KBM-7 (cell line): Measurements from ENCODE around the gene CYP1A2.

Experiments
- DNase-seq: peaks from one replicate; pipeline ENCODE4 v3.0.0-alpha.2; 2015
- in situ Hi-C: fragments of 300-500 bp; cut with MboI; formaldehyde crosslinking; loops from 2 replicates; pipeline ENCODE4 v1.14.3; 2020; ENCODE audit warnings: low sequenced_read_pairs, low pct_unique_long_range_greater_than_20kb, mixed read lengths

The CYP1A2 gene

DNA sequence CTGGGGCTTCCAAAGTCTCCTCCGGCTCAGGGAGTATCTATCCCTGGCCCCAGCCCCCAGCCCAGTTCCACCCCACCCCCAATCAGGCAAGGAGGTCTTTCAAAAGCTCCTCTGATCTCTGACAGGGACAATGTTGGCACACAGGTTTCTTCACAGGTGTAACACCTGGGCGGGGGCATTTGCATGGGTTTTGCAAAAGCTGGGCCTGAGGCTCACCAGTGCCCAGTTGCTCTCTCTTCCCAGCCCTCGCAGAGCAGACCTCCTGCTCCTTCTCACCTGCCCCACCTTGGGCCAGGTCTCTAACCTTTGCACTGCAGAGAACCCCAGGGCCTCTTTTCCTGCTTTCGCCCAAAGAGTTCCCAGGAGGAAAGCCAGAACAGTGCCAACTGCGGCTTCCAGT, 24.7 kb downstream of the CYP1A2 start:
- in situ Hi-C loops: no loop called here
- no peak for DNase-seq

DNA sequence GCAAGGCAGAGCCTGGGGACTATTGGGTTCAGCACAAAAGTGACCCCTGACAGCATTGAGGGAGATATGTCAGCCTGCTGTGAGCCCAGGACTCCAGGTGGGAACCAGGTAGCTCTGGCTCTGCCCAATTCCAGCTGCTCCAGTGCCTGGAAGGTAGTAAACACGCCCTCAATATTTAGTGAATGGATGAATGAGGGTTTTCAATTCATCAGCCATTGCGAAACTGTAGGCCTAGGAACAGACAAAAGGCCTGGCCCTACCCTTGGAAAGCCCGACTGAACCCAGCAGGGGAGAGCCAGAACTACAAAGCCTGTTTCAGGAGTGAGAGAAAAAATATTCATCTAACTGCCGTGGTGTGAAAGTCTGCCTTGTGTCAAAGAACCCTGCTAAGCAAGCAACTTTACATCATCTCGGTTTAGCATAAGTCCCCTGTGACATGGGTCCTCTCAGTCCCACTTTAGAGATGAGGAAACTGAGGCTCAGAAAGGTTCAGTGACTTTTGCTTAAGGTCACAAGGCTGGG, 25.1 kb downstream of the CYP1A2 start:
- DNase-seq: no peak
- in situ Hi-C loops: no loop called here

- no peak for DNase-seq
- in situ Hi-C loops: no loop called here
Observed at GRCh38 chr15:74775132-74775562, 26.5 kb downstream of the CYP1A2 start.

GRCh38 chr15:74775894-74776293, 27.2 kb downstream of the CYP1A2 start:
- DNase-seq: no peak

DNA sequence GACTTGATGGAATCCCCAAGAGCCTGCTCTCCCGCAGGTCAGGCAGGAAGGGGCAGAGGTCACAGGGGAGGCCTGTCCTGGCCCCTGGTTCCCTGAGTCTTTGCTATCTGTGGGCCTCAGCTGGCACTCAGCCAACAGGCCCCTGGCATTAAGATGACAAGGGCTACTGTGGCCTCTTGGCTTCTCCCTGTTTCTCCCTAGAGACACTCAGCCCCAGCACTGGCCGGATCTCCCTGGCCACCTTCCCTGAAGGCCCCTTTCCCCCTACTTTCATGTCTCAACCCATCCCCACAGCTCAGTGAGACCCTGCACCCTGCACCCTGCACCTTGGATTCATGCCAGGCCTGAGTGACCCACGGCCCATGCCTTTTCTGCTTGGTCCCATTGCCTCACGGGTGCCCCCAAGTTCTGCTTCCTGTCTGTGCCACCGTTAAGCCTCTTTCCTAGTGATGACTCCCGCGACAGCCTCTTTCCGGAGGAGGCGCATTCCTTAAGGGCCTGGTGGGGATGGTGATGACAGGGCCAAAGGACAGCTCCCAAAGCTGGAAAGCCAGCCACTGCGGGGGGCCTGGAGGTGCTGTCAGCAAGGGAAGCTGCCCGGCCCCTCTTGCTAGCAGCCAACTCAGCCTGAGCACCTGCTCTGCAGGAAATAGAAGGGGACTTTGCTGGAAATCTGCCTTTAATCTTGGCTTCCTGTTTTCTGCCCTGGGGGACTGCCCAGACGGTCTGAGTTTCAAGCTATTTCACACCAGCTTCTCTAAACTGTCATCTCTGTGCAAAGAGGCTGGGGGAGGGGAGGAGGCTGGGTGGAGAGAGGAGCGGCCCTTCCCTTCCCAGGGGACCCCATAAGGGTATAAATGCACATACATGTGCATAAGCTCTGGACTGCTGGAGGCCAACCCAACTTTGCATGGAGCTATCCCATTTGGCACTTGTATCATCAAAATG, 28.4 kb downstream of the CYP1A2 start:
- in situ Hi-C loops: no loop called here
- DNase-seq: peak; percentile 97

More at GRCh38 chr15:74775894-74776293, 27.2 kb downstream of the CYP1A2 start:
- in situ Hi-C loops: no loop called here

- peak; percentile 47 for DNase-seq
- in situ Hi-C loops: no loop called here
Observed at GRCh38 chr15:74777769-74778598, 29.3 kb downstream of the CYP1A2 start.

- in situ Hi-C loops: no loop called here
- DNase-seq: no peak
Observed at GRCh38 chr15:74778599-74778970, 29.9 kb downstream of the CYP1A2 start.

GRCh38 chr15:74779162-74779648, 30.6 kb downstream of the CYP1A2 start:
- no peak for DNase-seq
- in situ Hi-C loops: no loop called here

- DNase-seq: peak; percentile 80
- in situ Hi-C loops: no loop called here
Observed at GRCh38 chr15:74780523-74781430, 32.1 kb downstream of the CYP1A2 start.

GRCh38 chr15:74781431-74782258, 33.0 kb downstream of the CYP1A2 start, which contains the start of gene CSK:
Gene CSK, plus strand, starts transcription at chr15:74782080. Its CDS starts 16,218 bp downstream, at chr15:74798298.
- in situ Hi-C loops: no loop called here
- DNase-seq: peak; percentile 81

GRCh38 chr15:74782259-74783071, 33.8 kb downstream of the CYP1A2 start:
- DNase-seq: peak; percentile 63

DNA sequence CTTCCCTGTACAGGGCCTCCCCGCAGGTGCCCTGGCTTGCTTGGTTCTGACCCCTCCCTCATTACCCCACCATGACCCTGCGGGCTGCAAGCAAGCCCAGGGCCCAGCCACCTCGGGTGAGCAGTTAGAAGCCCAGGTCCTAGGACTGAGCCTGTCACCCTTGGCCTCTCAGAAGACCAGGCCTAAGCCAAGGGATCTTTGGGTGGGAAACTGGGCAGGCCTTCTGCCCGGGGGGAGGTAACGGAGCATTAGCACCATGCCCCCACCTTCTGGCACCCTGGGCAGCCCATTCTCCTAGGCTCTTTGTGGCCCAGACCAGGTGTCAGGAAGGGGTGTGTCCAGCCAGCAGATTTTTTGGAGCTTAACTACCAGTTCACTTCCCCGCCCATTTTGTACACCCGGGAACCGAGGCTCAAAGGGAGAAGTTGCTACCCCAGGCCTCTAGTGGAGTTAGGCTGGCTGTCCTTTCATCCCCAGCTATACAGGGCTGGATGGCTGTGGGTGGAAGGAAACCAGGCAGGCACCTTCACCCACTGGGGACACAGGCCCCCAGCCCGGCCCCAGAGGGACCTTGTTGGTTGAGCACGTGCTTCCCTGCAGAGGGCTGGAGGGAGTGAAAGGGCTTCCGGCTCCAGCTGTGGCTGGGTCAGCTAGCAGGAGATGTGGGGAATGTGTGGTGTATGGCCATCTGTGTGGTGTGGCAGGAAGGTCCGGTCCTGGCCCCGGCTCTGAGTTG, 34.6 kb downstream of the CYP1A2 start:
- in situ Hi-C loops: no loop called here
- peak; percentile 92 for DNase-seq

More at GRCh38 chr15:74782259-74783071, 33.8 kb downstream of the CYP1A2 start:
- in situ Hi-C loops: no loop called here

GRCh38 chr15:74783808-74784175, 35.1 kb downstream of the CYP1A2 start:
- in situ Hi-C loops: no loop called here
- DNase-seq: no peak

DNA sequence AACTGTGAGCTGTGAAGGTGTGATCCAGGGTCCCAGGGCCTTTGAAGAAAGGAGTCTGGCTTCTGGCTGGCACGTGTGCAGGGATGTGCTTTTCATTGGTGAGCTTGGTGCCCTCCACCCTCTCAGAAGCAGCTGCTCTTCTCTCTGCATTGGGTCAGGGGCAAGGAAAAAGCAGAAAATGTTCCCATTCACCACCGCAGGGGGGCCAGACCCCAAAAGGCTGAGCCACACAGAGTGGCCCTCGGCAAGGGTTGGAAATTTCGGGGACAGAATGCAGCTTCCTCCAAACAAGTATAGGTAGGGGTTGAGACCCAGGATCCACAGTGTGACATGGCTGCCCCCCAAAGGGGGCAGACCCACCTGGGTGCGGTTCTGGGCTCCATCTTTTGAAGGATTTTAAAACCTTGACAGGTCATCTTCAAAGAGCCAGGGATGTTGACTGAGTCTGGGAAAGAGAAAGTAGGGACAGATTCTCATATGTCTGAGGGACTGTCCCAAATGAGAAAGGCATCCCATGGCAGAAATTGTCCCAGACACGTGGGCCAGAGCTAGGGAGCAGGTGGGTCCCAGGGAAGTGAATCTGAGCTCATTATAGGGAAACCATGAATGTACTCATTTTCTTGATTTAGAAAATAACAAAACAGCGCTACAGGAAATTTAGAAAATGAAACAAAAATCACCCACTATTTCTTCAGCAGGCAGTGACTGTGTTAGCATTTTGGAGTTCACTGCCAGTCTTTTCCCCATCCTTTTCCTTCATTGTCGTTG, 36.0 kb downstream of the CYP1A2 start:
- in situ Hi-C loops: no loop called here
- no peak for DNase-seq

GRCh38 chr15:74785194-74786032, 36.8 kb downstream of the CYP1A2 start:
- in situ Hi-C loops: no loop called here
- no peak for DNase-seq
